ENCODE data around the gene MBOAT1. TPM values are rescaled to one million over a fixed set of nuclear protein-coding genes. Genes with fewer than 3 reads are reported as not detected.

The MBOAT1 gene
- total RNA-seq, 1 donor from 2014 or later, result 6.4 TPM

GRCh38 chr6:20069021-20069522 lies 143.2 kb downstream of the MBOAT1 start:
- H3K4me1 Mint-ChIP-seq (ENCODE audit: low read depth, unreplicated experiment), result no peaks in the 10 kb centered on the region
- TF ChIP-seq, protein P1, sequence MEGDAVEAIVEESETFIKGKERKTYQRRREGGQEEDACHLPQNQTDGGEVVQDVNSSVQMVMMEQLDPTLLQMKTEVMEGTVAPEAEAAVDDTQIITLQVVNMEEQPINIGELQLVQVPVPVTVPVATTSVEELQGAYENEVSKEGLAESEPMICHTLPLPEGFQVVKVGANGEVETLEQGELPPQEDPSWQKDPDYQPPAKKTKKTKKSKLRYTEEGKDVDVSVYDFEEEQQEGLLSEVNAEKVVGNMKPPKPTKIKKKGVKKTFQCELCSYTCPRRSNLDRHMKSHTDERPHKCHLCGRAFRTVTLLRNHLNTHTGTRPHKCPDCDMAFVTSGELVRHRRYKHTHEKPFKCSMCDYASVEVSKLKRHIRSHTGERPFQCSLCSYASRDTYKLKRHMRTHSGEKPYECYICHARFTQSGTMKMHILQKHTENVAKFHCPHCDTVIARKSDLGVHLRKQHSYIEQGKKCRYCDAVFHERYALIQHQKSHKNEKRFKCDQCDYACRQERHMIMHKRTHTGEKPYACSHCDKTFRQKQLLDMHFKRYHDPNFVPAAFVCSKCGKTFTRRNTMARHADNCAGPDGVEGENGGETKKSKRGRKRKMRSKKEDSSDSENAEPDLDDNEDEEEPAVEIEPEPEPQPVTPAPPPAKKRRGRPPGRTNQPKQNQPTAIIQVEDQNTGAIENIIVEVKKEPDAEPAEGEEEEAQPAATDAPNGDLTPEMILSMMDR (IDR thresholded peaks at IDR 0.05; ENCODE audit: insufficient read depth, low read depth, low read length), result no peak
- no peak for TF ChIP-seq EZH2 (IDR thresholded peaks at IDR 0.05; ENCODE audit: insufficient read depth, low read length)
- H3K9me3 Mint-ChIP-seq (ENCODE audit: unreplicated experiment), result peaks cover 5% of the 10 kb centered on the region
- Histone ChIP-seq H3K4me1 (ENCODE audit: insufficient read depth, low read length) (no peaks in the 10 kb centered on the region), H3K9me3 (ENCODE audit: insufficient read depth, low read depth, low read length) (no peaks in the 10 kb centered on the region), H3K36me3 (ENCODE audit: insufficient read depth, low read length) (no peaks in the 10 kb centered on the region), H2AFZ (ENCODE audit: low read depth, low read length) (no peak overlapping the region), H3K9ac (ENCODE audit: low read length) (no peak overlapping the region), H3K79me2 (ENCODE audit: insufficient read depth, low read length) (no peaks in the 10 kb centered on the region), H3K4me2 (ENCODE audit: low read length) (no peak overlapping the region), H3K4me3 (ENCODE audit: insufficient read depth, low read depth, low read length) (no peak overlapping the region), H3K27ac (ENCODE audit: low read depth, low read length) (no peak overlapping the region), H4K20me1 (ENCODE audit: insufficient read depth, low read length) (no peaks in the 10 kb centered on the region), H3K27me3 (ENCODE audit: insufficient read depth, low read length) (no peaks in the 10 kb centered on the region)
- DNase-seq (ENCODE audit: low read depth), result no peak
- H3K4me3 Mint-ChIP-seq (ENCODE audit: unreplicated experiment), result no peak overlapping the region
- peaks cover 1% of the 10 kb centered on the region for H3K36me3 Mint-ChIP-seq (ENCODE audit: low read depth, unreplicated experiment)
- FAIRE-seq, result no peak
- H3K27me3 Mint-ChIP-seq (ENCODE audit: low read depth, unreplicated experiment), result no peaks in the 10 kb centered on the region
- no peak overlapping the region for H3K27ac Mint-ChIP-seq (ENCODE audit: unreplicated experiment)

DNA sequence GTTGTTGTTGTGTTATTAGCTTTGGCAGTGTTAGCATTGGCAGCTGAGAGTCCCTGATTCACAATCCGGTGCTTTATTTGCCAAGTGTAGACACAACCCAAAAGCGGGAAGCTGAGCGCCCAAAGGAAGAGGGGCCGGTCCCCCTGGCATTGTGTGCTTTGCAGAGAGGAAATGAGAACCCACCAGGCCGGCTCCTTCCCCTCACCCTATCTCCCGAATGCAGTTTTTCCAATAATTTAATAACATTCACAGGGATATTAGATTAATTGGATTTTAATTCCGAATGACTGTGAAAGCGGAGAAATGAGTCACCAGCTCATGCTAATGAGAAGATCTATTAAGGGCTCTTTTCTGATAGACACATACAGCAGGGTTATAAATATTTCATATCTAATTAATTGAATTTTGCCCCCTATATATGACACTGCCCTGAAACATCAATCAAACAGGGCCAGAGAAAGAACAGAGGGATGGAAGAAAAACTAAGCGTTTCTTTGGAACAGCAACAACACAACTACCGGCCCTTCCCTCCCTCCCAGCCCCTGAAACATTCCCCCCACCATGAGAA lies 143.8 kb downstream of the MBOAT1 start:
- H3K4me1 ChIP-seq (ENCODE audit: insufficient read depth, low read length), result no peaks in the 10 kb centered on the region
- DNase-seq (ENCODE audit: low read depth), result no peak
- no peak overlapping the region for H3K4me3 Mint-ChIP-seq (ENCODE audit: unreplicated experiment)
- H3K9me3 Mint-ChIP-seq (ENCODE audit: unreplicated experiment), result peaks cover 4% of the 10 kb centered on the region
- no peaks in the 10 kb centered on the region for H3K36me3 ChIP-seq (ENCODE audit: insufficient read depth, low read length)
- H3K27me3 ChIP-seq (ENCODE audit: insufficient read depth, low read length), result no peaks in the 10 kb centered on the region
- H3K79me2 ChIP-seq (ENCODE audit: insufficient read depth, low read length), result no peaks in the 10 kb centered on the region
- H4K20me1 ChIP-seq (ENCODE audit: insufficient read depth, low read length), result no peaks in the 10 kb centered on the region
- H3K27ac ChIP-seq (ENCODE audit: low read depth, low read length), result no peak overlapping the region
- H3K9me3 ChIP-seq (ENCODE audit: insufficient read depth, low read depth, low read length), result no peaks in the 10 kb centered on the region
- no peak overlapping the region for H3K9ac ChIP-seq (ENCODE audit: low read length)
- H2AFZ ChIP-seq (ENCODE audit: low read depth, low read length), result no peak overlapping the region
- H3K27ac Mint-ChIP-seq (ENCODE audit: unreplicated experiment), result no peak overlapping the region
- peaks cover 1% of the 10 kb centered on the region for H3K36me3 Mint-ChIP-seq (ENCODE audit: low read depth, unreplicated experiment)
- FAIRE-seq, result no peak
- H3K27me3 Mint-ChIP-seq (ENCODE audit: low read depth, unreplicated experiment), result no peaks in the 10 kb centered on the region
- H3K4me2 ChIP-seq (ENCODE audit: low read length), result no peak overlapping the region
- no peaks in the 10 kb centered on the region for H3K4me1 Mint-ChIP-seq (ENCODE audit: low read depth, unreplicated experiment)
- H3K4me3 ChIP-seq (ENCODE audit: insufficient read depth, low read depth, low read length), result no peak overlapping the region
- TF ChIP-seq EZH2 (IDR thresholded peaks at IDR 0.05; ENCODE audit: insufficient read depth, low read length), result no peak
- TF ChIP-seq, protein P1 (IDR thresholded peaks at IDR 0.05; ENCODE audit: insufficient read depth, low read depth, low read length), result no peak

DNA sequence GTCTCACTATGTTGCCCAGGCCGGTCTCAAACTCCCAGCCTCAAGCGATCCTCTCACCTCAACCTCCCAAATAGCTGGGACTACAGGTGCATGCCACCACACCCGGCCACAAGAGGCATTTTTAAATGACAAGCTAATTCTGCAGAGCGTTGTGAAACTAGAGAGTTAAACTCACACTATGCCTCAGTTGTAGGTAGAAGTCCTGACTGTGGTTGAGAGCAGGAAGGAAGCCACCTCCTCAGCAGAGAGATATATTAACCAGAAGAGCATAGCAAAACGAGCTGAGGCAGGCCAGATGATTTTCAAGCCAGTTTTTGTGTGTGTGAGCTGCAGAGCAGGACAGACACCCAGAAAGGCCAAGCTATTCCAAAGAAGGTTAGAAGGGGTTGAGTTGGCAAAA lies 150.3 kb downstream of the MBOAT1 start:
- Mint-ChIP-seq H3K9me3 (ENCODE audit: unreplicated experiment) (peaks cover 2% of the 10 kb centered on the region), H3K27me3 (ENCODE audit: low read depth, unreplicated experiment) (no peaks in the 10 kb centered on the region), H3K4me1 (ENCODE audit: low read depth, unreplicated experiment) (no peaks in the 10 kb centered on the region), H3K4me3 (ENCODE audit: unreplicated experiment) (no peak overlapping the region), H3K27ac (ENCODE audit: unreplicated experiment) (no peak overlapping the region), H3K36me3 (ENCODE audit: low read depth, unreplicated experiment) (no peaks in the 10 kb centered on the region)
- no peak overlapping the region for H3K4me3 ChIP-seq (ENCODE audit: insufficient read depth, low read depth, low read length)
- H3K4me1 ChIP-seq (ENCODE audit: insufficient read depth, low read length), result no peaks in the 10 kb centered on the region
- H4K20me1 ChIP-seq (ENCODE audit: insufficient read depth, low read length), result no peaks in the 10 kb centered on the region
- TF ChIP-seq EZH2 (IDR thresholded peaks at IDR 0.05; ENCODE audit: insufficient read depth, low read length), result no peak
- TF ChIP-seq, protein P1 (IDR thresholded peaks at IDR 0.05; ENCODE audit: insufficient read depth, low read depth, low read length), result no peak
- H3K79me2 ChIP-seq (ENCODE audit: insufficient read depth, low read length), result no peaks in the 10 kb centered on the region
- H3K27ac ChIP-seq (ENCODE audit: low read depth, low read length), result no peak overlapping the region
- DNase-seq (ENCODE audit: low read depth), result no peak
- no peaks in the 10 kb centered on the region for H3K9me3 ChIP-seq (ENCODE audit: insufficient read depth, low read depth, low read length)
- H3K27me3 ChIP-seq (ENCODE audit: insufficient read depth, low read length), result no peaks in the 10 kb centered on the region
- H3K9ac ChIP-seq (ENCODE audit: low read length), result no peak overlapping the region
- H3K36me3 ChIP-seq (ENCODE audit: insufficient read depth, low read length), result no peaks in the 10 kb centered on the region
- no peak overlapping the region for H2AFZ ChIP-seq (ENCODE audit: low read depth, low read length)
- FAIRE-seq, result no peak
- H3K4me2 ChIP-seq (ENCODE audit: low read length), result no peak overlapping the region

All from astrocyte (in vitro differentiated cells and primary cell).